HEK293 (cell line): ENCODE measurements around the gene MRTFA.
A peak's percentile ranks its signal among the peaks of the same experiment; 100 is the strongest.
"Not testable (repeated sequence)": the region's sequence is repeated elsewhere in the genome, so short reads cannot be mapped to it uniquely, and the experiment has no call there.

ENCODE experiments used
- CTCF ChIA-PET: fragments of 350-600 bp; formaldehyde crosslinking; extraction: SDS; loops from one replicate; lab custom pipeline; 2021; ENCODE audit warnings: antibody characterized with exemption; lab: Yijun Ruan, JAX
- POLR2A ChIA-PET: fragments of 300-600 bp; formaldehyde crosslinking; extraction: SDS; loops from one replicate; lab custom pipeline; 2020; ENCODE audit warnings: antibody characterized with exemption, inconsistent platforms; lab: Yijun Ruan, JAX
- H3K27ac ChIP-seq: fragments of 200-500 bp; sonication (Bioruptor generic); 2 replicates; pipeline ENCODE4 v1.5.1; 2014; ENCODE audit warnings: low read depth, low read length, control low read depth, inconsistent platforms; ENCODE audit errors: extremely low read depth
- H3K36me3 ChIP-seq, 2 experiments: fragments of 200-500 bp in 1 of 2; sonication (Bioruptor generic) in 1 of 2; 1 replicate in 1 of 2; 2 replicates in 1 of 2; pipeline ENCODE4 v1.5.1; 2014 to 2017; ENCODE audit warnings: inconsistent platforms in 2 of 2, low read length in 2 of 2; ENCODE audit not compliant: control insufficient read depth in 2 of 2, insufficient read depth in 1 of 2
- H3K4me1 ChIP-seq: fragments of 200-500 bp; sonication (Bioruptor generic); 2 replicates; pipeline ENCODE4 v1.5.1; 2014; ENCODE audit warnings: mild to moderate bottlenecking, low read length, inconsistent platforms; ENCODE audit not compliant: control insufficient read depth, insufficient read depth
- H3K4me3 ChIP-seq: 2 replicates; pipeline ENCODE4 v1.5.1; 2011; ENCODE audit warnings: low read depth, mild to moderate bottlenecking, control low read depth, low read length, moderate library complexity
- H3K9me3 ChIP-seq: fragments of 200-500 bp; sonication (Bioruptor generic); 2 replicates; pipeline ENCODE4 v1.5.1; 2014; ENCODE audit warnings: low read depth, low read length, inconsistent platforms; ENCODE audit not compliant: control insufficient read depth, insufficient read depth
- CTCF ChIP-seq: fragments of 450-650 bp; formaldehyde crosslinking; IDR thresholded peaks from 2 replicates; pipeline ENCODE4 v1.5.1; 2016; ENCODE audit warnings: missing biosample characterization, missing genetic modification characterization
- GLI4 ChIP-seq: fragments of 450-650 bp; formaldehyde crosslinking; IDR thresholded peaks from 2 replicates; pipeline ENCODE4 v1.5.1; 2016; ENCODE audit warnings: missing biosample characterization, missing genetic modification characterization
- KLF1 ChIP-seq: fragments of 450-650 bp; formaldehyde crosslinking; IDR thresholded peaks from 2 replicates; pipeline ENCODE4 v1.5.1; 2016; ENCODE audit warnings: missing biosample characterization, missing genetic modification characterization
- MZF1 ChIP-seq: fragments of 450-650 bp; formaldehyde crosslinking; IDR thresholded peaks from 2 replicates; pipeline ENCODE4 v1.5.1; 2017; ENCODE audit warnings: missing biosample characterization, missing genetic modification characterization, borderline replicate concordance
- WT1 ChIP-seq: fragments of 450-650 bp; formaldehyde crosslinking; IDR thresholded peaks from 2 replicates; pipeline ENCODE4 v1.5.1; 2016; ENCODE audit warnings: missing biosample characterization, missing genetic modification characterization
- ZBTB21 ChIP-seq: fragments of 450-650 bp; formaldehyde crosslinking; IDR thresholded peaks from 2 replicates; pipeline ENCODE4 v1.5.1; 2017; ENCODE audit warnings: missing biosample characterization, missing genetic modification characterization
- ZBTB26 ChIP-seq: fragments of 450-650 bp; formaldehyde crosslinking; optimal IDR thresholded peaks from 2 replicates; pipeline ENCODE3; 2016; ENCODE audit warnings: missing biosample characterization, mild to moderate bottlenecking, missing genetic modification characterization
- ZBTB44 ChIP-seq: fragments of 450-650 bp; IDR thresholded peaks from 2 replicates; pipeline ENCODE4 v1.5.1; 2018; ENCODE audit warnings: missing biosample characterization, mild to moderate bottlenecking, missing genetic modification characterization
- ZFP41 ChIP-seq: fragments of 450-650 bp; formaldehyde crosslinking; IDR thresholded peaks from 2 replicates; pipeline ENCODE4 v1.5.1; 2016; ENCODE audit warnings: missing biosample characterization, missing genetic modification characterization, borderline replicate concordance
- ZNF133 ChIP-seq: fragments of 450-650 bp; formaldehyde crosslinking; IDR thresholded peaks from 2 replicates; pipeline ENCODE4 v1.5.1; 2016; ENCODE audit warnings: missing biosample characterization, missing genetic modification characterization
- ZNF169 ChIP-seq: fragments of 450-650 bp; formaldehyde crosslinking; IDR thresholded peaks from 2 replicates; pipeline ENCODE4 v1.5.1; 2016; ENCODE audit warnings: missing biosample characterization, missing genetic modification characterization
- ZNF19 ChIP-seq: fragments of 450-650 bp; formaldehyde crosslinking; IDR thresholded peaks from 2 replicates; pipeline ENCODE4; 2016; ENCODE audit warnings: missing biosample characterization, missing genetic modification characterization, low read depth
- ZNF394 ChIP-seq: fragments of 450-650 bp; formaldehyde crosslinking; IDR thresholded peaks from 2 replicates; pipeline ENCODE4 v1.5.1; 2016; ENCODE audit warnings: missing biosample characterization, missing genetic modification characterization, mild to moderate bottlenecking, moderate library complexity, borderline replicate concordance
- ZNF645 ChIP-seq: fragments of 450-650 bp; formaldehyde crosslinking; IDR thresholded peaks from 2 replicates; pipeline ENCODE4; 2016; ENCODE audit warnings: missing biosample characterization, missing genetic modification characterization
- ZNF76 ChIP-seq: fragments of 450-650 bp; formaldehyde crosslinking; IDR thresholded peaks from 2 replicates; pipeline ENCODE4; 2016; ENCODE audit warnings: low read depth, missing biosample characterization, missing genetic modification characterization, borderline replicate concordance
- ZNF776 ChIP-seq: fragments of 450-650 bp; formaldehyde crosslinking; IDR thresholded peaks from 2 replicates; pipeline ENCODE4 v1.5.0; 2017; ENCODE audit warnings: missing biosample characterization, missing genetic modification characterization, borderline replicate concordance
- ZSCAN18 ChIP-seq: fragments of 450-650 bp; formaldehyde crosslinking; IDR thresholded peaks from 2 replicates; pipeline ENCODE4 v1.5.1; 2016; ENCODE audit warnings: missing biosample characterization, missing genetic modification characterization
- ZSCAN30 ChIP-seq: fragments of 450-650 bp; IDR thresholded peaks from 2 replicates; pipeline ENCODE4 v1.5.1; 2018; ENCODE audit warnings: missing biosample characterization, mild to moderate bottlenecking, missing genetic modification characterization, moderate library complexity

MRTFA gene

GRCh38 chr22:40506762-40507161 lies 129.8 kb downstream of the MRTFA start:
- Histone ChIP-seq H3K36me3 (no peaks in the 10 kb centered on the region), H3K4me1 (peaks cover 39% of the 10 kb centered on the region), H3K9me3 (no peaks in the 10 kb centered on the region), H3K4me3 (no peak overlapping the region), H3K27ac (no peak overlapping the region)
- CTCF ChIA-PET, result interaction anchor here (0.6 to 1.5 kb wide), 7 partner anchors 19 to 392 kb away, joined by 3 to 14 read pairs (median 5); no protein-coding TSS in a partner anchor
- POLR2A ChIA-PET, result interaction anchor here (1.3 kb wide), 1 partner anchor 144 kb away, joined by 4 read pairs; no protein-coding TSS in a partner anchor
- TF ChIP-seq KLF1 (tag by site-specific recombination), result no peak
- TF ChIP-seq ZBTB44 (tag by site-specific recombination), result 0 out of 2 replicates have a peak, but pooled peaks have one; percentile 12
- TF ChIP-seq ZNF133 (tag by site-specific recombination), result no peak

- TF ChIP-seq ZFP41 (tag by site-specific recombination) (no peak), MZF1 (tag by site-specific recombination) (no peak), ZSCAN18 (tag by site-specific recombination) (no peak), ZNF76 (no peak), GLI4 (tag by site-specific recombination) (no peak), ZNF645 (tag by site-specific recombination) (no peak)
- Histone ChIP-seq H3K27ac (no peak overlapping the region), H3K4me1 (peaks cover 23% of the 10 kb centered on the region), H3K4me3 (no peak overlapping the region), H3K36me3 (no peaks in the 10 kb centered on the region), H3K9me3 (no peaks in the 10 kb centered on the region)
- POLR2A ChIA-PET, result interaction anchor here (1.7 kb wide), 1 partner anchor 132 kb away, joined by 5 read pairs; the partner anchor contains the start of gene MRTFA
- CTCF ChIA-PET, result interaction anchor here (0.6 to 2.6 kb wide), 6 partner anchors 16 to 132 kb away, joined by 3 to 7 read pairs (median 3); partner anchors contain the start of gene MRTFA
These were observed 132.0 kb downstream of the MRTFA start for GRCh38 chr22:40504285-40505249.

- no peak overlapping the region for H3K27ac ChIP-seq
- no peaks in the 10 kb centered on the region for H3K36me3 ChIP-seq
- no peak overlapping the region for H3K4me3 ChIP-seq
- H3K4me1 ChIP-seq, result peaks cover 28% of the 10 kb centered on the region
- CTCF ChIA-PET, result interaction anchor here (1.2 kb wide), 2 partner anchors 16 to 22 kb away, joined by 4 read pairs; no protein-coding TSS in a partner anchor
- POLR2A ChIA-PET, result no interaction called here
- no peak for TF ChIP-seq CTCF (tag by site-specific recombination)
- no peak for TF ChIP-seq ZNF776 (tag by site-specific recombination)
- TF ChIP-seq ZSCAN30 (tag by site-specific recombination), result no peak
- TF ChIP-seq ZBTB26 (tag by site-specific recombination), result no peak
- TF ChIP-seq WT1, result no peak
- TF ChIP-seq ZNF19 (tag by site-specific recombination), result no peak
- no peak for TF ChIP-seq ZNF394 (tag by site-specific recombination)
- TF ChIP-seq ZBTB21 (tag by site-specific recombination), result no peak
- TF ChIP-seq ZNF169, result no peak
- H3K9me3 ChIP-seq, result no peaks in the 10 kb centered on the region
These were observed 133.6 kb downstream of the MRTFA start for GRCh38 chr22:40502919-40503318.

- CTCF ChIA-PET, result interaction anchor here (0.6 kb wide), 1 partner anchor 100 kb away, joined by 3 read pairs; no protein-coding TSS in a partner anchor
- H3K36me3 ChIP-seq, H3K4me3 ChIP-seq, H3K9me3 ChIP-seq, H3K27ac ChIP-seq: not testable (repeated sequence)
- H3K4me1 ChIP-seq, result peaks cover 17% of the 10 kb centered on the region
- POLR2A ChIA-PET, result interaction anchor here (0.7 kb wide), 1 partner anchor 124 kb away, joined by 4 read pairs; no protein-coding TSS in a partner anchor
These were observed 136.1 kb downstream of the MRTFA start for GRCh38 chr22:40500465-40500786.
